ENCODE results near the gene IL18RAP. TPM values are rescaled to one million over a fixed set of nuclear protein-coding genes. Genes with fewer than 3 reads are reported as not detected.

IL18RAP gene
- total and polyA plus RNA-seq, 2 donors (not counting 3 experiments of a cell fraction or from before 2014, with no cell fraction given): 0.03 TPM; not detected in 1

GRCh38 chr2:102387763-102388546, 35.0 kb upstream of the IL18RAP start:
- Histone ChIP-seq H3K27ac (ENCODE audit: insufficient read depth, low read depth, low read length) (no peak overlapping the region), H2AFZ (ENCODE audit: low read depth, low read length) (no peak overlapping the region), H3K36me3 (ENCODE audit: control insufficient read depth in 2 of 2, extremely low read depth in 1 of 2, insufficient read depth in 2 of 2, low read length in 2 of 2) (no peaks in the 10 kb centered on the region), H4K20me1 (replicated peaks; ENCODE audit: control insufficient read depth, extremely low read depth, insufficient read depth, low read length) (no peaks in the 10 kb centered on the region), H3K9me3 (replicated peaks; ENCODE audit: control insufficient read depth, insufficient read depth, low read length) (no peaks in the 10 kb centered on the region), H3K79me2 (ENCODE audit: control insufficient read depth, insufficient read depth, low read length) (no peaks in the 10 kb centered on the region), H3K4me3 (replicated peaks in 1 of 3; ENCODE audit: insufficient read depth in 1 of 3, low read depth in 1 of 3, low read length in 3 of 3) (no peak overlapping the region), H3K4me1 (ENCODE audit: control insufficient read depth, extremely low read depth, insufficient read depth, low read length) (no peaks in the 10 kb centered on the region), H3K4me2 (ENCODE audit: insufficient read depth, low read length) (no peak overlapping the region), H3K27me3 (ENCODE audit: control insufficient read depth in 2 of 2, insufficient read depth in 2 of 2, low read length in 2 of 2) (no peaks in the 10 kb centered on the region), H3K9ac (replicated peaks; ENCODE audit: extremely low read depth, insufficient read depth, low read length) (no peak overlapping the region), H3K9me1 (replicated peaks; ENCODE audit: control insufficient read depth, extremely low read depth, insufficient read depth, low read length) (no peaks in the 10 kb centered on the region)
- POLR2A ChIA-PET: no interaction called here
- intact Hi-C loops (cut with micrococcal nuclease): no loop called here
- dilution Hi-C loops (cut with MboI; ENCODE audit: extremely low pct_ligation_motif_present, low sequenced_read_pairs): no loop called here
- CTCF ChIA-PET: interaction anchor here (1.4 kb wide), 1 partner anchor 86 kb away, joined by 3 read pairs; no protein-coding TSS in a partner anchor
- FAIRE-seq (no peak), DNase-seq (ENCODE audit: low read depth, low spot score) (no peak)
- TF ChIP-seq MAX (IDR thresholded peaks at IDR 0.05; ENCODE audit: insufficient read depth, insufficient read length) (no peak), MYC (IDR thresholded peaks at IDR 0.05; ENCODE audit: low read depth, low read length) (no peak), POLR2AphosphoS5 (IDR thresholded peaks at IDR 0.05; ENCODE audit: insufficient read depth, low read depth, low read length) (no peak), GATA2 (IDR thresholded peaks at IDR 0.05; ENCODE audit: insufficient read depth, insufficient read length, low read depth, low read length) (no peak), JUN (IDR thresholded peaks at IDR 0.05; ENCODE audit: borderline replicate concordance, insufficient read depth, insufficient read length, low read depth) (no peak), EZH2 (IDR thresholded peaks at IDR 0.05; ENCODE audit: borderline replicate concordance, low read depth, low read length, severe bottlenecking) (no peak), CTCF (IDR thresholded peaks at IDR 0.05; ENCODE audit: extremely low read depth in 1 of 2, insufficient read depth in 1 of 2, low read depth in 1 of 2, low read length in 2 of 2) (no peak)
- no TSS peak for BruUV-seq (replicated peaks)

All from endothelial cell of umbilical vein (primary cell).